NCI-H187 treated with DMSO at 0.1 percent for 48 hours (cell line): Measurements from ENCODE around the gene EIF3M.

Experiments used
- DNase-seq: peaks from one replicate; lab custom pipeline; 2025; lab: John Stamatoyannopoulos, UW

The EIF3M gene

GRCh38 chr11:32583459-32584271, at the start of gene EIF3M:
Gene EIF3M, plus strand, starts transcription at chr11:32583831. Its CDS starts 57 bp downstream, at chr11:32583888.
- peak; percentile 79 for DNase-seq

GRCh38 chr11:32538804-32539203, 44.8 kb upstream of the EIF3M start:
- DNase-seq: no peak

DNA sequence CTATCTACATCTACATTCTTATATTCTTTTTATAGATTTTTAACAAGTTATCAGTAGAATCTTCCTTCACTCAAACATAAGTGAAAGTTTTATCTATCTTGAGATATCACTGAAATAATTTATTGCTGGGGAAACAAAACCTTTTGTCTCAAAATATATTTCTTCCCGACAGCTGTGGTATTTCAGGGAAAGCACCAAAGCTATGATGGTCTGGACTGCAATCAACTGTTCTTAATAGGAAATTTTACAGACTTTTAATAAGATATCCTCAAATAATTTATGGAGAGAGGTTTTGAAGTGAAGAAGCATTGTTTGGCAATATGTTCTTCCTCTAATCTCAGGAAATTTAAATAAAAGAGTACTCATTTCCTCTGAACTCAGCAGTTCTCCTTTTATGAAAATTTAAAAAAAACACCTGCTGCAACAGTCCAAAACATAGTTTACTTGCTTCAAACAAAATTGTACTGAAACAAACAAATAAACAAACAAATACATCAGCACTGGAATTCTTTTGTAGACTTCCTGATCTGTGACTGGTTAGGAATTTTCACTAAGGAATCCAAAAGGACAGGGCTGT, 33.9 kb upstream of the EIF3M start:
- no peak for DNase-seq

DNA sequence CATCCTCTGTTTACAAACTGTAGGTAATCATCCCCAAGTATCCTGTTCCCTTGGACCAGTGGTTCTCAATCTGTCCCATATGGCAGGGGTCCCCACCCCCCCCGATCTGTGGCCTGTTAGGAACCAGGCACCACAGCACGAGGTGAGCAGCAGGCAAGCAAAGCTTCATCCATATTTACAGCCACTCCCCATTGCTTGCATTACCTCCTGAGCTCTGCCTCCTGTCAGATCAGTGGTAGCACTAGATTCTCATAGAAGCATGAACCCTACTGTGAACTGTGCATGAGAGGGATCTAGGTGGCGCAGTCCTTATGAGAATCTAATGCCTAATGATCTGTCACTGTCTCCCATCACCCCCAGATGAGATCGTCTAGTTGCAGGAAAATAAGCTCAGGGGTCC, 33.4 kb upstream of the EIF3M start:
- DNase-seq: no peak

DNA sequence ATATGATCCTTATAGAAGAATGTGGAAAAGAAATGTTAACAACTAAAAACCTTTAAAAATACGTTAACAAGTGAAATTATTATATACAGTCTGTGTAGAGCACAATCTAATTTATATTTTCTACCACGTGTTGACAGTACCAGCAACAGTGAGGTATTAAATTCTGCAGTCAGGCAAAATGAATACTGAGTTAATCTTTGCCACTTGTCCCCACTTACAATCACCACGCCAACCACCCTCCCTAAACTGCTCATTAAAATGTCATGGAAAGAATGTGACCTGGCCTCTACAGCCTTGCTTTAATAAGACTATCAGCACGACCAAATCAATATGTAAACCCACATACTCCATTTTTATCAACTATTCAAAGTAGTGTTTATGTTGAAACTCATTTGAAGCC, 28.5 kb upstream of the EIF3M start:
- no peak for DNase-seq

DNA sequence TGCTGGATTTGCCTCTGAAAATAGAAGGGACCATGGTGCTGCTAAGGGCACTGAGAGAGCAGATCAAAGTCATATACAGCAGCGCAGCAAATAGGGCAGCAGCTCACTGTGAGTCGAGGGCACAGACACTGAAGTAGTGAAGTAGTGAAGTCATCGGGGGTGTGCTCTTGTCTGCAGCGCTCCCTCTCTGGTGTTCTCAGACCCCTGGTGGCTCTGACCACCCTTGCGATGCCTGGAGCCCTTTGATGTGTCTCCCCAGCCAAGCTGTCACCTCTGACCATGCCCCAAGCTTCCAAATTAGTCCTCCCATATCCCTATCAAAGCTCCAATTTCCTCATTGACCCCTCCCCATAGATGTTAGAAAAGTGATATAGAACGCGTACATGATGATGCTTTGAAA, 27.7 kb upstream of the EIF3M start:
- DNase-seq: no peak

GRCh38 chr11:32561835-32562234, 21.8 kb upstream of the EIF3M start:
- no peak for DNase-seq

DNA sequence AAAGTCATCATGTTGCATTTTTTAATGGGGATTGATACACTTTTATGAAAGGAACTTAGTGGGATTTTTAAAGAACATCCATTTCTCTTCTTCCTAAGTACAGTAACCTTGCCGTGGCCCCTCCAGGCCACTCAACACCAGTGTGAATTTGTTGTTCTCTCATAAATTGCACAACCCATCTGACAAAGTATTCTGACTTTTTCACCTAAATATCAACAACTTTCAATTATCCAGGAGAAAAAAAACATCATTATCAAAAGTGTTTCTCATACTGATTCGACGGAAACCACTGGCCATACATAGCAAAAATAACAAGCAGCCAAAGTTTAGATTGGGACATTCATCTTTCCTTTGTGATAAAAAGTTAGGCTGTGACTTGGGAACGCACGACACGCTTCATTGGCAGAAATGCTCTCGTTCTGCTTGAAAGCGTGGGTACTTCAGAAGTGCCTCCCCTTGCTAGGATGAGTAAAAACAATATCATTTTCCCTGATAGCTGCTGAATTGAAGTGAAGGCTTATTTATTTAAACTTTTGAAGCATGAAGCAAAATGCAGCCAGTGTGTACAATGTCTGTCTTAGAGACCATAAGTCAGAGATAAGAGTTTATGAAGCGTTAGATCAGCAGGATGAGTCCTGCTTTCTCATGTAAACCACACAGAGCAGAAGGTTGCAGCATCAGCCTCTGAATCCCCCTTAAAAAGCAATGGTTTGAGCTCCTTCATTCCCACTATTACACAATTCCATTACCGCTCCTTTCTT, 20.6 kb upstream of the EIF3M start:
- peak; percentile 40 for DNase-seq

DNA sequence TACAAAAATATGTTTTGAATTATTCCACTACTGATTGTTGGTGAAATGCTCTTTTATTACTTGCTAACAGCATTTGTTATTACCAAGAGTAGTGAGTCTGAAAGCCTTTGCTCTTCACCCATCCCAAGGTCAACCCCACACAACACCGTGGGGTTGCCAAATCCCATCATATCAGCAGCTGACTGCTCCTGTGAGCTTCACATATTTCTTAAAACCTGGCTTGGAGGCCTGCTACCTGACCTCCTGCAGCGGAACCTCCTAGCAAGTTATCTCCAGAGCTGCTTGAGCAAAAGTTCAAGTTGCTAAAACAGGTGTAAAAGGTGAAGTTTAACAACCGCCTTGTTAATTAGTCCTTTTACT, 20.1 kb upstream of the EIF3M start:
- no peak for DNase-seq

DNA sequence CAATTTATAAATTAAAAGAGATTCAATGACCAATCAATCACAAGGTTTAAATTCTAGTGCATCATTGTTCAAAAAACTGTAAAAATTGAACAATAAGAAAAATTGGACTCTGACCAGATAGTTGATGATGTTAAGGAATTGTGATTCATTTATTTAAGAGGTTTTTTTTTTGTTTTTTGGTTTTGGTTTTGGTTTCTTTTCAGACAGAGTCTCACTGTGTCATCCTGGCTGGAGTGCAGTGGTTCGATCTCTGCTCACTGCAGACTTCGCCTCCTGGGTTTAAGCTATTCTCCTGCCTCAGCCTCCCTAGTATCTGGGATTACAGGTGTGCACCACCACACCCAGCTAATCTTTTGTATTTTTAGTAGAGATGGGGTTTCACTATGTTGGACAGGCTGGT, 17.1 kb upstream of the EIF3M start:
- DNase-seq: no peak

DNA sequence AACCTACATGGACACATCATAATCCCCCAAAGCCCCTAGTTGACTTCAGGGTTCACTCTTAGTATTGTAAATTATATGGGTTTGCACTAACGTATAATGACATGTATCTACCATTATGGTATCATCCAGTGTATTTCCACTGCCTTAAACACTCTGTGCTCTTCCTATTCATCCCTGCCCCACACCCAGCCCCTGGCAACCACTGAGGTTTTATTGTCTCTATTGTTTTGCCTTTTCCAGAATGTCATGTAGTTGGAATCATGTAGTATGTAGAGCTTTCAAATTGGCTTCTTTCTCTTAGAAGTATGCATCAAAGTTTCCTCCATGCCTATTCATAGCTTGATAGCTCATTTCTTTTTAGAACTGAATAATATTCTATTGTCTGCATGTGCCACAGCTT, 16.5 kb upstream of the EIF3M start:
- DNase-seq: no peak

DNA sequence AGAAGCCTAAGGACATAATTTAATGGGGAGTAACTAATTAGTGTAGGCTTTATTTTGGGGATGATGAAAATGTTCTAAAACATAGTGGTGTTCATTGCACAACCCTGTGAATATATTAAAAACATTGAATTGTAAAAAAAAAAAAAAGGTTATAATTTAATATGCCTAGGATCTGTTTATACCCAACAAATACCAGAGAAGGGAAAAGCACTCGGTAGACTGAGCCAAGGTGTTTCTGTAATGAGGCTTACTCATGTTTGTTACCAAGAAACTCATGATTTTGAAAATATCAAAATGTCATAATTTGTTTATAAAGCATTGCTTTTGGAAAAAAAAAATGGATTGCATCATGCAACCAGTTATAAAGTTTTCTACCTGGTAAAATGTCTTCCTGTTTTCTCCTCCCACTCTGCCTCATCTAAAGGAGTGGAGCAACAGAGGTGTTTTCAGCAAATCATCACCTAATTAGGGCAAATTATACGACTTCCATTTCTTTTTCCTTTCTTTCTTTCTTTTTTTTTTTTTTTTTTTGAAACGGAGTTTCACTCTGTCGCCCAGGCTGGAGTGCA, 14.2 kb upstream of the EIF3M start:
- DNase-seq: no peak

GRCh38 chr11:32571039-32571438, 12.6 kb upstream of the EIF3M start:
- no peak for DNase-seq

- DNase-seq: no peak
Observed at GRCh38 chr11:32573228-32573627, 10.4 kb upstream of the EIF3M start.

GRCh38 chr11:32574421-32574820, 9.2 kb upstream of the EIF3M start:
- DNase-seq: no peak

GRCh38 chr11:32575070-32575469, 8.6 kb upstream of the EIF3M start:
- no peak for DNase-seq

DNA sequence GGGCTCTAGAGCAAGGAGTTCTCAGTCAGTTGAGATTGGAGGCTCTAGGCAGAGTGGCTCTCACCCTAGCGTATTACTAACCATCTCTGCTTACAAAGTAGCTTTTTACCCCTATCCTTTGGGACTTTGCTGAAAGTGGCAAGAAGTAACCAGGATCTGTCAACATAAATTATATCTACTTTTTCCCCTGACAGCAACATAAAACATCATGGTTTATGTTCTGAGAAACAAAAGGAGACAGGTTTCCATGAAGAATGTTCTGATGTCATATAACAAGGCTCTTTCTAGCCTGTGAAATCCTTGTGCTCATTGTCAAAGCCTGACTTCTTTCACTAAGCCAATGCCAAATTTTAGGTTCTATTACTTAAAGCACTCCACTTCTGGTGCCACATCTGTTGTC, 7.2 kb upstream of the EIF3M start:
- DNase-seq: no peak

- DNase-seq: no peak
Observed at GRCh38 chr11:32580967-32581366, 2.7 kb upstream of the EIF3M start.

GRCh38 chr11:32581556-32581955, 2.1 kb upstream of the EIF3M start:
- no peak for DNase-seq

- DNase-seq: no peak
Observed at GRCh38 chr11:32584921-32585320, 1.3 kb downstream of the EIF3M start.

DNA sequence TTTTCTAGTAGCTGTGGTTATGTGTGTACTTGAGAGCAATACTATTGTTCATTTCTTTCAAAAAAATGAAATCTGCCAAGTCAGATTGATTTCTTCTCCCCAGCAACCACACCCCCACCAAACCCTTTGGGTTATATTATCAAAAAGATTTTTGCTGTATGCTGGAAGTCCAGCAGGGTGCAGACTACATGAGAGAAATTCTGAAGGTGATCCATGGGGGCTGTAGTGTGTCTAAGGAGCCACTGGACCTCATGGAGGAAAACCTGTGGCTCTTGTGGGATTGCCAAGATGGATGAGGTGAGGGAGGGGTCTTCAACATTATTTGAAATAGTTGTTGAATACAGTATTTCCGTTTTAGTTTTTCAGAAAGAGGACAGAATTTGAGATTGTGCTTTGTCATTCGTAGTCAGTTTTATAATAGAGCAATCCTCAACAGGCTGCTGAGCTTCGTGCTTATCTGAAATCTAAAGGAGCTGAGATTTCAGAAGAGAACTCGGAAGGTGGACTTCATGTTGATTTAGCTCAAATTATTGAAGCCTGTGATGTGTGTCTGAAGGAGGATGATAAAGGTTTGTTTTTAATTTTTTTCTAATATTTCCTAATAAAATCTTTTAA, 3.1 kb downstream of the EIF3M start:
- DNase-seq: no peak

GRCh38 chr11:32594272-32594671, 10.6 kb downstream of the EIF3M start:
- DNase-seq: no peak
